Measurements from ENCODE around the gene COL15A1.

Gene COL15A1

GRCh38 chr9:98970532-98971041 lies 26.9 kb downstream of the COL15A1 start:
- no peak overlapping the region for H3K27ac Mint-ChIP-seq
- DNase-seq (no peak), ATAC-seq (no peak)
- H3K27me3 Mint-ChIP-seq: peaks cover 23% of the 10 kb centered on the region
- H3K4me3 Mint-ChIP-seq: no peak overlapping the region
- peaks cover 7% of the 10 kb centered on the region for H3K4me1 Mint-ChIP-seq
- H3K9me3 Mint-ChIP-seq: no peaks in the 10 kb centered on the region

GRCh38 chr9:98971168-98971914 lies 27.6 kb downstream of the COL15A1 start:
- H3K4me1 Mint-ChIP-seq: peaks cover 8% of the 10 kb centered on the region
- ATAC-seq (no peak), DNase-seq (no peak)
- H3K4me3 Mint-ChIP-seq: no peak overlapping the region
- no peaks in the 10 kb centered on the region for H3K9me3 Mint-ChIP-seq
- H3K27me3 Mint-ChIP-seq: peaks cover 30% of the 10 kb centered on the region
- H3K27ac Mint-ChIP-seq: no peak overlapping the region

- Mint-ChIP-seq H3K9me3 (no peaks in the 10 kb centered on the region), H3K4me3 (no peak overlapping the region), H3K27me3 (peaks cover 35% of the 10 kb centered on the region), H3K4me1 (peaks cover 8% of the 10 kb centered on the region), H3K27ac (no peak overlapping the region)
- DNase-seq: no peak
- no peak for ATAC-seq
Observed at GRCh38 chr9:98971915-98972223, 28.2 kb downstream of the COL15A1 start.

- ATAC-seq: no peak
- Mint-ChIP-seq H3K27me3 (peaks cover 42% of the 10 kb centered on the region), H3K4me3 (no peak overlapping the region), H3K9me3 (no peaks in the 10 kb centered on the region), H3K27ac (no peak overlapping the region), H3K4me1 (peaks cover 8% of the 10 kb centered on the region)
- DNase-seq: no peak
Observed at GRCh38 chr9:98972716-98973115, 29.0 kb downstream of the COL15A1 start.

GRCh38 chr9:98973171-98973570 lies 29.5 kb downstream of the COL15A1 start:
- Mint-ChIP-seq H3K4me3 (no peak overlapping the region), H3K27ac (no peak overlapping the region), H3K4me1 (peaks cover 10% of the 10 kb centered on the region), H3K27me3 (peaks cover 42% of the 10 kb centered on the region), H3K9me3 (no peaks in the 10 kb centered on the region)
- no peak for DNase-seq
- no peak for ATAC-seq

GRCh38 chr9:98973576-98973975 lies 29.9 kb downstream of the COL15A1 start:
- Mint-ChIP-seq H3K4me3 (no peak overlapping the region), H3K27ac (no peak overlapping the region), H3K9me3 (no peaks in the 10 kb centered on the region), H3K27me3 (peaks cover 42% of the 10 kb centered on the region), H3K4me1 (peaks cover 14% of the 10 kb centered on the region)
- ATAC-seq: no peak
- no peak for DNase-seq

- no peaks in the 10 kb centered on the region for H3K9me3 Mint-ChIP-seq
- DNase-seq (no peak), ATAC-seq (no peak)
- H3K27me3 Mint-ChIP-seq: peaks cover 42% of the 10 kb centered on the region
- no peak overlapping the region for H3K27ac Mint-ChIP-seq
- no peak overlapping the region for H3K4me3 Mint-ChIP-seq
- peaks cover 14% of the 10 kb centered on the region for H3K4me1 Mint-ChIP-seq
Observed at GRCh38 chr9:98974106-98974505, 30.4 kb downstream of the COL15A1 start.

- Mint-ChIP-seq H3K4me1 (peaks cover 14% of the 10 kb centered on the region), H3K27ac (no peak overlapping the region), H3K4me3 (no peak overlapping the region), H3K9me3 (no peaks in the 10 kb centered on the region), H3K27me3 (peaks cover 42% of the 10 kb centered on the region)
- DNase-seq (no peak), ATAC-seq (peak; percentile 41)
Observed at GRCh38 chr9:98974554-98974953, 30.8 kb downstream of the COL15A1 start.

GRCh38 chr9:98974994-98975712 lies 31.4 kb downstream of the COL15A1 start:
- no peak overlapping the region for H3K27ac Mint-ChIP-seq
- H3K4me3 Mint-ChIP-seq: peak overlapping the region; percentile 32 to 44
- H3K9me3 Mint-ChIP-seq: no peaks in the 10 kb centered on the region
- DNase-seq: peak; percentile 78 to 79
- peaks cover 14% of the 10 kb centered on the region for H3K4me1 Mint-ChIP-seq
- ATAC-seq: peak; percentile 89
- H3K27me3 Mint-ChIP-seq: peaks cover 42% of the 10 kb centered on the region

- Mint-ChIP-seq H3K27ac (no peak overlapping the region), H3K4me3 (no peak overlapping the region), H3K4me1 (peaks cover 14% of the 10 kb centered on the region), H3K9me3 (no peaks in the 10 kb centered on the region), H3K27me3 (peaks cover 42% of the 10 kb centered on the region)
- ATAC-seq (no peak), DNase-seq (no peak)
Observed at GRCh38 chr9:98975838-98976237, 32.1 kb downstream of the COL15A1 start.

GRCh38 chr9:98977246-98977714 lies 33.6 kb downstream of the COL15A1 start:
- no peak for ATAC-seq
- H3K27ac Mint-ChIP-seq: no peak overlapping the region

GRCh38 chr9:98977813-98978212 lies 34.1 kb downstream of the COL15A1 start:
- ATAC-seq (no peak), DNase-seq (no peak)
- Mint-ChIP-seq H3K27ac (no peak overlapping the region), H3K9me3 (no peaks in the 10 kb centered on the region), H3K4me3 (no peak overlapping the region), H3K27me3 (peaks cover 38% of the 10 kb centered on the region), H3K4me1 (peaks cover 14% of the 10 kb centered on the region)

More at GRCh38 chr9:98977246-98977714, 33.6 kb downstream of the COL15A1 start:
- no peak for DNase-seq
- no peaks in the 10 kb centered on the region for H3K9me3 Mint-ChIP-seq
- peaks cover 42% of the 10 kb centered on the region for H3K27me3 Mint-ChIP-seq
- H3K4me3 Mint-ChIP-seq: no peak overlapping the region
- peaks cover 14% of the 10 kb centered on the region for H3K4me1 Mint-ChIP-seq

GRCh38 chr9:98978231-98978681 lies 34.5 kb downstream of the COL15A1 start:
- Mint-ChIP-seq H3K27ac (no peak overlapping the region), H3K4me3 (no peak overlapping the region), H3K27me3 (peaks cover 34% of the 10 kb centered on the region), H3K9me3 (no peaks in the 10 kb centered on the region), H3K4me1 (peaks cover 14% of the 10 kb centered on the region)
- DNase-seq: no peak
- ATAC-seq: no peak

GRCh38 chr9:98980291-98980690 lies 36.6 kb downstream of the COL15A1 start:
- H3K27ac Mint-ChIP-seq: peak overlapping the region in 1 of 2 donors; percentile 4
- no peaks in the 10 kb centered on the region for H3K9me3 Mint-ChIP-seq
- no peak overlapping the region for H3K4me3 Mint-ChIP-seq
- H3K4me1 Mint-ChIP-seq: peaks cover 10% of the 10 kb centered on the region
- DNase-seq (no peak), ATAC-seq (no peak)
- peaks cover 22% of the 10 kb centered on the region for H3K27me3 Mint-ChIP-seq

GRCh38 chr9:98983295-98984268 lies 39.9 kb downstream of the COL15A1 start:
- Mint-ChIP-seq H3K4me1 (peaks cover under 1% of the 10 kb centered on the region), H3K27ac (peak overlapping the region in 1 of 2 donors; percentile 19), H3K27me3 (no peaks in the 10 kb centered on the region), H3K9me3 (no peaks in the 10 kb centered on the region), H3K4me3 (no peak overlapping the region)
- ATAC-seq: no peak
- no peak for DNase-seq

All from stimulated activated naive CD8-positive, alpha-beta T cell treated with anti-CD3 and anti-CD28 coated beads, Interleukin-15, amount 100 ng/mL, for 72 hours (primary cell).